ENCODE results near the gene TMEM35B. TPM values are rescaled to one million over a fixed set of nuclear protein-coding genes. Genes with fewer than 3 reads are reported as not detected.

The TMEM35B gene
- total RNA-seq, 2 experiments from 2014 or later = 1.0 to 2.6 TPM

Other genes with a start within 250 kb of the TMEM35B start
- not detected for gene GJB5, start 230.3 kb downstream of the TMEM35B start, total RNA-seq
- not detected for gene GJB4, start 225.6 kb downstream of the TMEM35B start, total RNA-seq
- gene GJB3, start 204.1 kb downstream of the TMEM35B start, total RNA-seq = not detected
- gene GJA4, start 192.3 kb downstream of the TMEM35B start, total RNA-seq = not detected
- gene SMIM12, start 125.6 kb downstream of the TMEM35B start, total RNA-seq = 10 to 100 TPM; 46.6 to 48.7 TPM
- under 1 TPM; 0.44 to 0.76 TPM for gene DLGAP3, start 55.7 kb downstream of the TMEM35B start, total RNA-seq
- gene ZMYM6, start 46.6 kb upstream of the TMEM35B start, total RNA-seq = 10 to 100 TPM; 24.8 to 27.9 TPM
- 1 to 10 TPM; 3.7 to 6.0 TPM for gene ZMYM1, start 94.0 kb upstream of the TMEM35B start, total RNA-seq
- gene SFPQ, start 207.8 kb upstream of the TMEM35B start, total RNA-seq = 100 to 1,000 TPM; 801 to 841 TPM